ENCODE data around the gene IMPACT. TPM values are rescaled to one million over a fixed set of nuclear protein-coding genes. Genes with fewer than 3 reads are reported as not detected.

Gene IMPACT
- total RNA-seq, 1 experiment from 2014 or later = 29.0 TPM

GRCh38 chr18:24460388-24460787 lies 33.9 kb downstream of the IMPACT start, which contains the start of gene HRH4:
Gene HRH4, plus strand, starts transcription at chr18:24460637. Its CDS starts 92 bp downstream, at chr18:24460729.
- POLR2A ChIA-PET (ENCODE audit: unreplicated experiment) = interaction anchor here (0.6 kb wide), 1 partner anchor 93 kb away, joined by 5 read pairs; no protein-coding TSS in a partner anchor
- no peak for TF ChIP-seq CTCF (conservative IDR thresholded peaks at IDR 0.05)
- TF ChIP-seq EZH2 (IDR thresholded peaks at IDR 0.05; ENCODE audit: low read depth) = no peak
- DNase-seq = no peak
- H3K4me3 ChIP-seq = no peak within 1 kb of the TSS
- CTCF ChIA-PET = no interaction called here
- no peaks in the 10 kb centered on the region for H3K36me3 ChIP-seq (ENCODE audit: low read depth)
- H4K20me1 ChIP-seq (ENCODE audit: insufficient read depth) = no peaks in the 10 kb centered on the region
- no peak within 1 kb of the TSS for H3K4me2 ChIP-seq
- H3K27ac ChIP-seq = no peak within 1 kb of the TSS
- H2AFZ ChIP-seq = no peak within 1 kb of the TSS
- H3K79me2 ChIP-seq (ENCODE audit: low read depth) = no peaks in the 10 kb centered on the region
- no peaks in the 10 kb centered on the region for H3K27me3 ChIP-seq (ENCODE audit: insufficient read depth, low read depth)
- intact Hi-C loops (cut with micrococcal nuclease; ENCODE audit: unreplicated experiment) = no loop called here
- H3K9me2 ChIP-seq (ENCODE audit: insufficient read depth) = no peaks in the 10 kb centered on the region
- no peaks in the 10 kb centered on the region for H3K9me3 ChIP-seq (ENCODE audit: insufficient read depth, low read depth)
- H3F3A ChIP-seq (ENCODE audit: insufficient read depth, low read depth) = no peaks in the 10 kb centered on the region
- no TSS peak for BruUV-seq (replicated peaks)
- H3K4me1 ChIP-seq (replicated peaks; ENCODE audit: insufficient read depth) = no peaks in the 10 kb centered on the region

GRCh38 chr18:24461996-24462395 lies 35.5 kb downstream of the IMPACT start:
- no peak for TF ChIP-seq CTCF (conservative IDR thresholded peaks at IDR 0.05)
- TF ChIP-seq EZH2 (IDR thresholded peaks at IDR 0.05; ENCODE audit: low read depth) = no peak
- Histone ChIP-seq H3K9me3 (ENCODE audit: insufficient read depth, low read depth) (no peaks in the 10 kb centered on the region), H3K36me3 (ENCODE audit: low read depth) (no peaks in the 10 kb centered on the region), H3K27ac (no peak overlapping the region), H3K79me2 (ENCODE audit: low read depth) (no peaks in the 10 kb centered on the region), H3K4me1 (replicated peaks; ENCODE audit: insufficient read depth) (no peaks in the 10 kb centered on the region), H3F3A (ENCODE audit: insufficient read depth, low read depth) (no peaks in the 10 kb centered on the region), H3K4me2 (no peak overlapping the region), H3K9me2 (ENCODE audit: insufficient read depth) (no peaks in the 10 kb centered on the region), H4K20me1 (ENCODE audit: insufficient read depth) (no peaks in the 10 kb centered on the region), H3K4me3 (no peak overlapping the region), H2AFZ (no peak overlapping the region), H3K27me3 (ENCODE audit: insufficient read depth, low read depth) (no peaks in the 10 kb centered on the region)
- no peak for DNase-seq
- intact Hi-C loops (cut with micrococcal nuclease; ENCODE audit: unreplicated experiment) = no loop called here
- POLR2A ChIA-PET (ENCODE audit: unreplicated experiment) = no interaction called here
- CTCF ChIA-PET = interaction anchor here (0.6 kb wide), 1 partner anchor 9 kb away, joined by 4 read pairs; no protein-coding TSS in a partner anchor
- BruUV-seq (replicated peaks) = no TSS peak

GRCh38 chr18:24462838-24463775 lies 36.6 kb downstream of the IMPACT start:
- H3K4me3 ChIP-seq = no peak overlapping the region
- H3K4me1 ChIP-seq (replicated peaks; ENCODE audit: insufficient read depth) = no peaks in the 10 kb centered on the region
- POLR2A ChIA-PET (ENCODE audit: unreplicated experiment) = no interaction called here
- H3K9me2 ChIP-seq (ENCODE audit: insufficient read depth) = no peaks in the 10 kb centered on the region
- TF ChIP-seq CTCF (conservative IDR thresholded peaks at IDR 0.05) (no peak), EZH2 (IDR thresholded peaks at IDR 0.05; ENCODE audit: low read depth) (no peak)
- H3K27me3 ChIP-seq (ENCODE audit: insufficient read depth, low read depth) = no peaks in the 10 kb centered on the region
- H3K4me2 ChIP-seq = no peak overlapping the region
- no peak for DNase-seq
- no peaks in the 10 kb centered on the region for H3F3A ChIP-seq (ENCODE audit: insufficient read depth, low read depth)
- no peaks in the 10 kb centered on the region for H3K9me3 ChIP-seq (ENCODE audit: insufficient read depth, low read depth)
- H4K20me1 ChIP-seq (ENCODE audit: insufficient read depth) = no peaks in the 10 kb centered on the region
- CTCF ChIA-PET = no interaction called here
- intact Hi-C loops (cut with micrococcal nuclease; ENCODE audit: unreplicated experiment) = no loop called here
- H2AFZ ChIP-seq = no peak overlapping the region
- no peaks in the 10 kb centered on the region for H3K36me3 ChIP-seq (ENCODE audit: low read depth)
- BruUV-seq (replicated peaks) = no TSS peak
- no peak overlapping the region for H3K27ac ChIP-seq
- no peaks in the 10 kb centered on the region for H3K79me2 ChIP-seq (ENCODE audit: low read depth)
